Left renal pelvis (tissue), 4 donors: Measurements from ENCODE around the gene MOB3B. TPM values are rescaled to one million over a fixed set of nuclear protein-coding genes. Genes with fewer than 3 reads are reported as not detected.
"Not testable (repeated sequence)": the region's sequence is repeated elsewhere in the genome, so short reads cannot be mapped to it uniquely, and the experiment has no call there.

ENCODE experiments used
- DNase-seq, 4 donors: peaks; one replicate each; pipeline ENCODE4 v3.0.0-alpha.2; 2013; ENCODE audit warnings: low read depth in 4 of 4, low spot score in 3 of 4
- polyA plus RNA-seq, 4 donors: library from polyadenylated mRNA; unstranded; fragments of 120-200 nt; gene quantifications; one replicate each; pipeline ENCODE4 v1.2.1, GENCODE V29; 2013; ENCODE audit not compliant: insufficient read length in 4 of 4

Gene MOB3B
- polyA plus RNA-seq, 4 donors: 4.9 to 27.1 (median 23.4) TPM

DNA sequence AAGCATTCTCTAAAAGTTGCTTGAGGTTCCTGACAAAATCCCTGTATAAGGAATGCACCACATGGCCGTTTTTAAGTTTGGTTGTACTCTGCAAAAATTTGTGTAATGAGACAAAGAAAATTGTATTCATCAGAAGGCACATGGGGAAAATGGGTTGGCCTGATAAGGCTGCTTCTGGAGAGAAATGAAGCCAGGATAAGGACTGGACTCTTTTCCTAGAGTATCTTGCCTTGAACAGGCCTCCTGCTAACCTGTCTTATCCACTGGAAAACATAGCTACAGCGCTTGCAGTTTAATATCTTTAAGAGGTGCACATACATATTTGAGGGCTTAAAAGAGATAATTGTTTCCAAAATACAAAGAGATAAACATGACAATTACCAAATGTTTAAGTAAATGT is 46.9 kb downstream of the MOB3B start:
- no peak for DNase-seq

DNA sequence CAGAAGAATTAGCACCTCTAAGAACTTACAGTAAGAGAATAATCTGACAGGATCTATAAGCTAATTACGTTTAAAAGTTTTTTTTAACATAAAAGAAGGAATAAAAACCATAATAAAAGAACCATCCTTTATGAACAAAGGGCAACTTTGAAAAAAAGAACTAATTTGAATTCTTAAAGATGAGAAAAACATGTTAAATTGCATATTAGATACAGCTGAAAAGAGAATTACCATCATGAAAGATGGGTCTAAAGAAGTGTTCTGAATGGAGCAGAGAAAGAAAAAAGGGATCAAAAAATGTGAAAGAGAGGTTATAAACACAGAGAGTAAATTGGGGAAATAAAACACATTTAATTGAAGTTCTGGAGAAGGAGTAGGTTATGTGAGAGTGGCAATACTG is 51.3 kb downstream of the MOB3B start:
- no peak for DNase-seq

- DNase-seq: no peak
These were observed 52.6 kb downstream of the MOB3B start for GRCh38 chr9:27476870-27477515.

- no peak for DNase-seq
These were observed 54.5 kb downstream of the MOB3B start for GRCh38 chr9:27475057-27475595.

DNA sequence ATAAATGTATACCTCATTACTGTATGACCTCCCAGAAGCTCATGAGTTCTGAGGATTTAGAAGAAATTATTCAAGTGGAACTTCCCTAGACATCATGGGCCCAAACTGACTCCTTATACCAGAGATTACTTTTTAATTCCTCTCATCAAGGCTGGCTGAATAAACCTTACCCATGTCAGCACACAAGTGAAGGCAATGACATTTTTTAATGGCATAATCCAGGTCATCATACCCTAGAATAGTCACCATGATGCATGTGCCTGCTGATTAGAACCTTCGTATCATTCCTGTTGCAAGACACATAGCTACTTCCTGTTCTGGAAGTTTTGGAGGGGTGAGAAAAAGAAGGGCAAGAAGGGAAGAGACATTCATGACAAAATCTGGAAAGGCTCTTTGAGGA is 55.3 kb downstream of the MOB3B start:
- no peak for DNase-seq

DNA sequence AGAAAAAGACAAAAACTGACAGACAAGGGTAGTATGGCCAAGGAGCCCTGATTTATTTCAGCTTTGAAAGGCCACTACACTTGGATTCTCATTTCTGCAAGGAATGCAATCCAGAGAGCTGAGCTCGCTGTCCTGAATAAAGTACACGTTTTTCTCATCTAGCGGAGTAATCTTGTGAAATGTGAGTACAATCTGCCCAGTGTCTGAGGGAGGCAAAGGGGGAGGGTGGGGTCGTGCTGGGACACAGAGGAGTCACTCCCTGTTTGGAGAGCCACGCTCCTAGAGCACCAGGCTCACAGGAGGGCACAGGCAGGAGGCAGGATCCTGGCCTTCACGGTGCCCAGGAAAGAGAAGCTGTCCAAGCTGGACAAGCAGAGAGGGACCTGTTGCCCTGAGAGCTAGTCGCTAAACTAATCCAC is 56.5 kb downstream of the MOB3B start:
- no peak for DNase-seq

- DNase-seq: no peak
These were observed 57.4 kb downstream of the MOB3B start for GRCh38 chr9:27472195-27472594.

DNA sequence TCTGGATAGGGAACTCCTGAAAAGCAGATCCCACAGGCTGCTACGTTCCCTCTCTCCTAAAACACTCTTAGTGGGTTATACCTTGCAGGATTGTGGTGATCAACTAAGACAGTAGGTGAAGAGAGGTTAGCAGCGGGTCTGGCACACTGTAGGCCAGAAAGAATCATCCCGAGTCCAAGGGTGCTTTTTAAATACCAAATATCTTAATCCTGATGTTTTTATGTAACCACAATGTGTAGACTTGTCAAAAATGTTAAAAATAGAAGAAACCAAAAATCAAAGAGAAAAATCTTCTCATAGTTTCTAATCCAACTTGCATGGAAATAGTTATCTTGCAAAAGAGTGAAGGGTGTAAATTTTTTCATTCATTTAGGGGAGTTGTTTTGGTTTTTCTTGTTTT is 57.8 kb downstream of the MOB3B start:
- DNase-seq: no peak

DNA sequence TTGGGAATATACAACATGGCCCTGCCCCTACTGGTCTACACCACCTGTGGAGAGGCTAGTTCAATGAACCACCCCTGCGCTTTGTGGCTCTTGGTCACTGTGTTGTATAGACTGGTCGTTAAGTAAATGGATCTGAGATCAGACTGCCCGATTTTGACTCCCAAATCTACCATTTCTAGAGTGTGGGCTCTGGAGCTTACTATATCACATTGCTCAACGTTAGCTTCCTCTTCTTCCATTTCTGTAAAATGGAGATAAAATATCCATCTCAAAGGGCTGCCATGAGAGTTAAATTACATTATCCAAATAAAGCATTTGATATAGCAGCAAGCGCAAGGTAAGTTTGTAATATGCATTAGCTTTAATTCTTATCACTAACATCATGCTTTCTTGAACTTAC is 58.2 kb downstream of the MOB3B start:
- DNase-seq: no peak

- DNase-seq: no peak
These were observed 59.2 kb downstream of the MOB3B start for GRCh38 chr9:27470291-27470856.

DNA sequence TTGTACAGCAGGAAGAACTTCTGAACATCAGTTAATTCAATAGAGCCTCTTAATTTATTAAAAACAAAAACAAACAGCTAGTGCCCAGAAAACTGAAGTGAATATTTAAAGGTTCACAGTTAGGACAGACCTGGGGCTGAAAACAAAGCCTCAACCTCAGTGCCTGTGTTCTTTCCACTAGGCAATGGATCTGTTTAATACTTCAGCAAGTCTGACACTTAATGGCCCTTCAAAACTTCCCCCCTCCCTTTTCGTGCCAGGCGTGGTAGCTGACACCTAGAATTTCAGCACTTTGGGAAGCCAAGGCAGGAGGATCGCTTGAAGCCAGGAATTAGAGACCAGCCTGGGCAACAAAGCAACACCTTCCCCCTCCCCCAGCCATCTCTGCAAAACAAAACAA is 60.1 kb downstream of the MOB3B start:
- no peak for DNase-seq

DNA sequence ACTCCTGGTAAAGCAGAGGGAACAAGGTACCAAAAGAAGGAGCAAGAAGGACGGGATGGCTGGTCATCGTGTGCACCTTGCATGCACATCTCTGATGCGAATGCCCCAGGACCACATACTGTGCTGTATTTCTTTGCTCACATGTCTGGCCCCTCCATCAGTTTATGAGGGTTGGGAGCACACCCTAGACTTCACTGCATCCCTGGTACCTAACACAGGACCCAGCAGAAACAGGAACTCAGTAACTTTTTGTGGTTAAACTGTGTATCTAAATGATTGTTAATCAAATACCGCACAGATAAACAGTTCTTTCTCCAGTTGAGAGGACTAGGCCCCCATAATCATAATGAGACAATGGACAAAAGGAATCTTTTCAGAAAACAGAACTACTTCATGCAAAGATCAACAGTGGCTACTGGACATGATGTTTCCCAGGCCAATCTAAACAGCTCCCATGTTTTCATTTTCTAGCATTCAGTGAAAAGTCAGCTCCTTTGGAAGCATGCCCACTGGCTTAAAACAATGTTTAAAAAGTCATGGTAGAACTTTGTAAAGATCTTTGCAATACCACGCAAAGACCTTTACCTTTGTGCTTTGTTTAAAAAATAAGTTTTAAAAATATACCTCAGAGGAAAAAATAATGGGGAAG is 61.0 kb downstream of the MOB3B start:
- DNase-seq: no peak

DNA sequence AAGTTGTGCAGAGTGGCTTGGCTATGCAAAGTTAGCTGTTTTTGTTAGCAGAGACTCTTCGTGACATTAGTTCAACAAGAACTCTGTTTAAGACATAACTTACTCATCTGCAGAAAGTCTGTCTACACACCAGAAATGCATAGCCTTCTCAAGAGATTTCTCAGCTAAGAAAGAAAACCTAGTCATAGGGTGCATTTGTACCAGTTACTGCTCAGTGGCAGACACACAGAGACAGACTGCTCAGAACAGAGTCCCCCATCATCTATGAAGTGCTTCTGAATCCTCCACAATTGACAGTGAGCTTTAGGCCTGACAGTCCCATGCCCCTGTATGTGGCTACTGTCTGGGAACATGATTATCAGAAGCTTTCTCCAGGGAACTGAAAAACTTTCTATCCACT is 61.6 kb downstream of the MOB3B start:
- DNase-seq: no peak

GRCh38 chr9:27467486-27467885 is 62.1 kb downstream of the MOB3B start:
- DNase-seq: no peak

GRCh38 chr9:27466516-27466915 is 63.1 kb downstream of the MOB3B start:
- DNase-seq: not testable (repeated sequence)

- not testable (repeated sequence) for DNase-seq
These were observed 64.7 kb downstream of the MOB3B start for GRCh38 chr9:27464950-27465349.

- no peak for DNase-seq
These were observed 66.8 kb downstream of the MOB3B start for GRCh38 chr9:27462846-27463245.

- no peak for DNase-seq
These were observed 67.2 kb downstream of the MOB3B start for GRCh38 chr9:27462434-27462833.

- DNase-seq: no peak
These were observed 69.2 kb downstream of the MOB3B start for GRCh38 chr9:27460226-27461023.

- DNase-seq: no peak
These were observed 72.2 kb downstream of the MOB3B start for GRCh38 chr9:27457445-27457844.

- no peak for DNase-seq
These were observed 75.6 kb downstream of the MOB3B start for GRCh38 chr9:27453860-27454553.
